ENCODE results near the gene CD68.
A peak's percentile ranks its signal among the peaks of the same experiment; 100 is the strongest.

- TF ChIP-seq EP300 (IDR thresholded peaks at IDR 0.05; ENCODE audit: low read depth), result no peak
- peak; percentile 100 for TF ChIP-seq POLR2A (IDR thresholded peaks at IDR 0.05)
- TF ChIP-seq CTCF (IDR thresholded peaks at IDR 0.05), result peak in 1 of 5 experiments; percentile 26
- TF ChIP-seq POLR2AphosphoS5 (IDR thresholded peaks at IDR 0.05), result peak; percentile 99 to 100 (median 100)
Observed at GRCh38 chr17:7572588-7573323, 6.7 kb upstream of the CD68 start.
